ENCODE data around the gene GPAM. TPM values are rescaled to one million over a fixed set of nuclear protein-coding genes. Genes with fewer than 3 reads are reported as not detected.

Gene GPAM
- total and polyA plus RNA-seq, 12 donors: 10.7 to 36.6 (median 20.6) TPM

- no peaks in the 10 kb centered on the region for H3K9me3 ChIP-seq
- H3K4me3 ChIP-seq: no peak overlapping the region
- no peak for TF ChIP-seq CTCF (IDR thresholded peaks at IDR 0.05)
- WGBS, 2 donors: 69 to 71% methylated on average over 11 of the region's 11 CpGs
- no peaks in the 10 kb centered on the region for H3K36me3 ChIP-seq
- H3K27ac ChIP-seq: no peak overlapping the region
- ATAC-seq: no peak
- DNase-seq: no peak
- intact Hi-C loops (cut with DNase I): loop anchor here in 3 of 10 donors (10.0 kb wide), 3 partner anchors 183 to 1057 kb away; partner anchors contain the start of gene ADRA2A (in 1 of the 3)
- peaks cover 0 to 7% (median 0%) of the 10 kb centered on the region in 7 donors for H3K27me3 ChIP-seq
- H3K4me1 ChIP-seq: peaks cover 0 to 3% (median 0%) of the 10 kb centered on the region in 9 donors
Measured at GRCh38 chr10:112131346-112131745, 52.2 kb downstream of the GPAM start.

GRCh38 chr10:112126901-112127300 lies 56.7 kb downstream of the GPAM start:
- ATAC-seq (no peak), DNase-seq (no peak)
- Histone ChIP-seq H3K36me3 (no peaks in the 10 kb centered on the region), H3K9me3 (no peaks in the 10 kb centered on the region), H3K4me3 (no peak overlapping the region), H3K4me1 (no peaks in the 10 kb centered on the region), H3K27ac (no peak overlapping the region), H3K27me3 (peaks cover 0 to 7% (median 0%) of the 10 kb centered on the region in 7 donors)
- no peak for TF ChIP-seq CTCF (IDR thresholded peaks at IDR 0.05)
- 86 to 89% methylated on average over 5 of the region's 5 CpGs for WGBS, 2 donors
- intact Hi-C loops (cut with DNase I): no loop called here

- no peaks in the 10 kb centered on the region for H3K9me3 ChIP-seq
Measured at GRCh38 chr10:112126172-112126571, 57.4 kb downstream of the GPAM start.

GRCh38 chr10:112124866-112125265 lies 58.7 kb downstream of the GPAM start:
- Histone ChIP-seq H3K4me3 (no peak overlapping the region), H3K4me1 (no peaks in the 10 kb centered on the region), H3K36me3 (no peaks in the 10 kb centered on the region), H3K27me3 (peaks cover 0 to 7% (median 0%) of the 10 kb centered on the region in 7 donors), H3K9me3 (no peaks in the 10 kb centered on the region), H3K27ac (no peak overlapping the region)
- ATAC-seq (no peak), DNase-seq (no peak)
- 77 to 82% methylated on average over 3 of the region's 3 CpGs for WGBS, 2 donors
- TF ChIP-seq CTCF (IDR thresholded peaks at IDR 0.05): no peak
- intact Hi-C loops (cut with DNase I): no loop called here

More at GRCh38 chr10:112126172-112126571, 57.4 kb downstream of the GPAM start:
- no peaks in the 10 kb centered on the region for H3K36me3 ChIP-seq
- no peak overlapping the region for H3K27ac ChIP-seq
- TF ChIP-seq CTCF (IDR thresholded peaks at IDR 0.05): no peak
- DNase-seq (no peak), ATAC-seq (no peak)
- 87 to 88% methylated on average over 5 of the region's 5 CpGs for WGBS, 2 donors
- no peaks in the 10 kb centered on the region for H3K4me1 ChIP-seq
- intact Hi-C loops (cut with DNase I): no loop called here
- peaks cover 0 to 7% (median 0%) of the 10 kb centered on the region in 7 donors for H3K27me3 ChIP-seq
- no peak overlapping the region for H3K4me3 ChIP-seq
